H1 (cell line): ENCODE measurements around the gene TNKS2. TPM values are rescaled to one million over a fixed set of nuclear protein-coding genes. Genes with fewer than 3 reads are reported as not detected.

Experiments used
- CTCF ChIA-PET: fragments of 300-600 bp; sonication (Branson Sonifier 250); formaldehyde crosslinking; loops from one replicate; lab custom pipeline; 2021; ENCODE audit not compliant: partially characterized antibody; lab: Charles Lee
- POLR2A ChIA-PET: fragments of 300-600 bp; sonication (Branson Sonifier 250); formaldehyde crosslinking; loops from one replicate; lab custom pipeline; 2021; ENCODE audit warnings: inconsistent platforms; ENCODE audit not compliant: partially characterized antibody; lab: Charles Lee
- DNase-seq, 2 experiments: peaks; one replicate each; pipeline versions ENCODE4 v3.0.0 to v3.0.0-alpha.2; 2010 to 2022; ENCODE audit warnings: low spot score in 2 of 2, low read depth in 1 of 2, mixed read lengths in 1 of 2
- FAIRE-seq: peaks from 2 replicates; lab custom pipeline; 2011; peaks lifted over from hg19 to GRCh38; lab: Jason Lieb, UNC
- H2AFZ ChIP-seq: 2 replicates; pipeline ENCODE4 v1.8.1; 2012; ENCODE audit warnings: low read length, inconsistent platforms
- H2AK5ac ChIP-seq: 2 replicates; pipeline ENCODE4 v1.6.1; 2013; ENCODE audit warnings: low read depth, low read length
- H2BK120ac ChIP-seq: replicated peaks from 2 replicates; pipeline ENCODE3; 2013; ENCODE audit warnings: low read depth, low read length, inconsistent platforms
- H2BK12ac ChIP-seq: 2 replicates; pipeline ENCODE4 v1.6.1; 2013; ENCODE audit warnings: low read depth, low read length
- H2BK15ac ChIP-seq: 2 replicates; pipeline ENCODE4 v1.6.1; 2013; ENCODE audit warnings: low read length
- H2BK20ac ChIP-seq: 2 replicates; pipeline ENCODE4 v1.6.1; 2013; ENCODE audit warnings: low read length
- H2BK5ac ChIP-seq: 2 replicates; pipeline ENCODE4 v1.6.1; 2013; ENCODE audit warnings: low read depth, low read length
- H3K14ac ChIP-seq: 2 replicates; pipeline ENCODE4 v1.6.1; 2013; ENCODE audit warnings: inconsistent platforms; ENCODE audit not compliant: insufficient read length
- H3K18ac ChIP-seq: 2 replicates; pipeline ENCODE4 v1.6.1; 2013; ENCODE audit warnings: low read length; ENCODE audit errors: extremely low read depth
- H3K23ac ChIP-seq: 2 replicates; pipeline ENCODE4 v1.6.1; 2013; ENCODE audit warnings: inconsistent platforms; ENCODE audit not compliant: insufficient read length
- H3K23me2 ChIP-seq: 2 replicates; pipeline ENCODE4 v1.6.1; 2013; ENCODE audit warnings: low read depth, low read length
- H3K27ac ChIP-seq: 2 replicates; pipeline ENCODE4 v1.6.1; 2011; ENCODE audit warnings: low read depth, low read length, inconsistent platforms
- H3K27me3 ChIP-seq, 4 experiments: replicated peaks in 1 of 4; 1 replicate in 1 of 4; 2 replicates in 3 of 4; pipeline versions ENCODE4 v1.6.1 to v1.8.1; 2011 to 2013; ENCODE audit warnings: low read length in 3 of 4, mild to moderate bottlenecking in 3 of 4, inconsistent platforms in 2 of 4, mixed read lengths in 2 of 4, moderate library complexity in 1 of 4; ENCODE audit not compliant: control insufficient read depth in 3 of 4, insufficient read depth in 3 of 4; ENCODE audit errors: extremely low read depth in 1 of 4
- H3K36me3 ChIP-seq, 4 experiments: 2 replicates each; pipeline versions ENCODE4 v1.6.1 to v1.8.1; 2011 to 2013; ENCODE audit warnings: mild to moderate bottlenecking in 4 of 4, low read length in 3 of 4, moderate library complexity in 2 of 4, control low read depth in 1 of 4, inconsistent platforms in 1 of 4; ENCODE audit not compliant: insufficient read depth in 4 of 4, control insufficient read depth in 2 of 4
- H3K4ac ChIP-seq: replicated peaks from 2 replicates; pipeline ENCODE3; 2013; ENCODE audit warnings: low read length, low read depth, mixed read lengths, inconsistent platforms; ENCODE audit not compliant: insufficient read length
- H3K4me1 ChIP-seq, 4 experiments: replicated peaks in 1 of 4; 1 replicate in 1 of 4; 2 replicates in 3 of 4; pipeline versions ENCODE4 v1.6.1 to v1.8.1; 2011 to 2013; ENCODE audit warnings: low read length in 3 of 4, inconsistent platforms in 2 of 4, mixed read lengths in 1 of 4; ENCODE audit not compliant: insufficient read depth in 4 of 4, control insufficient read depth in 3 of 4
- H3K4me2 ChIP-seq, 2 experiments: 2 replicates each; pipeline versions ENCODE4 v1.6.1 to v1.8.1; 2011 to 2013; ENCODE audit warnings: low read depth in 2 of 2, low read length in 2 of 2, control low read depth in 1 of 2, inconsistent platforms in 1 of 2, mild to moderate bottlenecking in 1 of 2; ENCODE audit not compliant: insufficient read depth in 1 of 2
- H3K4me3 ChIP-seq, 4 experiments: fragments of 200-600, 300-600 bp in 1 of 4; sonication (generic), shearing (Covaris generic), sonication (Bioruptor Twin) in 1 of 4; 2 replicates each; pipeline versions ENCODE4 v1.5.1 to v1.8.1; 2011 to 2016; ENCODE audit warnings: low read length in 4 of 4, low read depth in 3 of 4, control low read depth in 2 of 4, inconsistent platforms in 2 of 4, mild to moderate bottlenecking in 2 of 4, mixed read lengths in 1 of 4, moderate library complexity in 1 of 4; ENCODE audit not compliant: insufficient read depth in 2 of 4; ENCODE audit errors: extremely low read depth in 1 of 4
- H3K56ac ChIP-seq: replicated peaks from 2 replicates; pipeline ENCODE3; 2013; ENCODE audit warnings: low read depth, mild to moderate bottlenecking, mixed read lengths, low read length, inconsistent platforms; ENCODE audit not compliant: insufficient read length
- H3K79me1 ChIP-seq: 2 replicates; pipeline ENCODE4 v1.6.1; 2013; ENCODE audit warnings: low read depth, low read length, control low read depth
- H3K79me2 ChIP-seq, 2 experiments: 2 replicates each; pipeline versions ENCODE4 v1.6.1 to v1.8.1; 2012 to 2013; ENCODE audit warnings: low read length in 2 of 2, mild to moderate bottlenecking in 2 of 2, inconsistent platforms in 1 of 2; ENCODE audit not compliant: insufficient read depth in 2 of 2, control insufficient read depth in 1 of 2
- H3K9ac ChIP-seq, 4 experiments: replicated peaks in 1 of 4; 1 replicate in 1 of 4; 2 replicates in 3 of 4; pipeline versions ENCODE4 v1.6.1 to v1.8.1; 2011 to 2013; ENCODE audit warnings: low read depth in 3 of 4, low read length in 3 of 4, control low read depth in 2 of 4, mild to moderate bottlenecking in 2 of 4, moderate library complexity in 2 of 4, inconsistent platforms in 1 of 4; ENCODE audit errors: extremely low read depth in 1 of 4
- H3K9me3 ChIP-seq, 2 experiments: 2 replicates each; pipeline versions ENCODE4 v1.6.1 to v1.8.1; 2012 to 2013; ENCODE audit warnings: mild to moderate bottlenecking in 2 of 2, moderate library complexity in 2 of 2, control low read depth in 1 of 2, inconsistent platforms in 1 of 2, low read depth in 1 of 2, low read length in 1 of 2, mixed read lengths in 1 of 2; ENCODE audit not compliant: insufficient read depth in 2 of 2
- H4K20me1 ChIP-seq, 2 experiments: replicated peaks in 1 of 2; 2 replicates each; pipeline versions ENCODE3 to v1.8.1; 2011 to 2013; ENCODE audit warnings: inconsistent platforms in 2 of 2, low read length in 2 of 2, mild to moderate bottlenecking in 1 of 2; ENCODE audit not compliant: insufficient read depth in 2 of 2, control insufficient read depth in 1 of 2
- H4K5ac ChIP-seq: 2 replicates; pipeline ENCODE4 v1.6.1; 2013; ENCODE audit warnings: low read length, low read depth, mixed read lengths, inconsistent platforms; ENCODE audit not compliant: insufficient read length
- H4K8ac ChIP-seq: 2 replicates; pipeline ENCODE4 v1.8.0; 2013; ENCODE audit warnings: mild to moderate bottlenecking, moderate library complexity, low read length, inconsistent platforms; ENCODE audit not compliant: insufficient read depth; ENCODE audit errors: extremely low read depth
- H4K91ac ChIP-seq: replicated peaks from 2 replicates; pipeline ENCODE3; 2013; ENCODE audit warnings: low read length, mixed read lengths, inconsistent platforms; ENCODE audit not compliant: insufficient read length
- ASH2L ChIP-seq: fragments of 200-600, 300-600 bp; sonication (generic); IDR thresholded peaks from one replicate; pipeline ENCODE4 v1.7.1; 2017; ENCODE audit warnings: low read length
- CHD1 ChIP-seq: IDR thresholded peaks from 2 replicates; pipeline ENCODE4 v1.6.1; 2012; ENCODE audit warnings: low read depth, low read length, improper control_type of control experiment
- JUND ChIP-seq: IDR thresholded peaks from 2 replicates; pipeline ENCODE4 v1.6.1; 2011; ENCODE audit warnings: mild to moderate bottlenecking, improper control_type of control experiment, low read length
- KDM1A ChIP-seq: fragments of 200-600, 300-600 bp; sonication (generic); IDR thresholded peaks from 2 replicates; pipeline ENCODE4 v1.7.1; 2016; ENCODE audit warnings: mild to moderate bottlenecking, low read length, borderline replicate concordance
- POLR2A ChIP-seq, 2 experiments: IDR thresholded peaks; 1 replicate in 1 of 2; 2 replicates in 1 of 2; pipeline ENCODE4 v1.6.1; 2011; ENCODE audit warnings: low read depth in 2 of 2, low read length in 2 of 2, mild to moderate bottlenecking in 2 of 2; ENCODE audit errors: control extremely low read depth in 1 of 2
- SRF ChIP-seq: IDR thresholded peaks from 2 replicates; pipeline ENCODE4 v1.6.1; 2011; ENCODE audit warnings: mild to moderate bottlenecking, low read depth, low read length, moderate library complexity
- WGBS, 2 experiments: shearing (Covaris generic) in 1 of 2; methylation state at CpG; one replicate each; pipeline versions ENCODE4 v1.1.6 to v1.1.7; 2013 to 2015; ENCODE audit warnings: low lambda C conversion rate in 2 of 2, mixed read lengths in 2 of 2, inconsistent platforms in 1 of 2, low coverage in 1 of 2, missing lambda C conversion rate in 1 of 2; ENCODE audit not compliant: insufficient replicate concordance in 2 of 2, insufficient coverage in 1 of 2, insufficient read length in 1 of 2; ENCODE audit errors: extremely low coverage in 1 of 2, missing lambda C conversion rate in 1 of 2; 5-methylcytosine and 5-hydroxymethylcytosine counted together
- polyA plus RNA-seq, 7 experiments: library from polyadenylated mRNA; depleted of rRNA in 3 of 7; stranded (reverse) in 5 of 7; unstranded in 2 of 7; fragments of >200 nt in 5 of 7; fragments of 200-250 nt in 2 of 7; gene quantifications; 1 replicate in 5 of 7; 2 replicates in 1 of 7; 4 replicates in 1 of 7; pipeline versions ENCODE4 v1.2.1 to v1.2.3, GENCODE V29; 2011 to 2013; ENCODE audit warnings: missing spikeins in 2 of 7, mixed read lengths in 2 of 7
- total RNA-seq: library from RNA; stranded (reverse); fragmentation: NEBNext Ultra II Directional; extraction: Animal tissue kit (Norgen Biotek cat#: 25700); gene quantifications from 2 replicates; pipeline ENCODE4 v1.2.1, GENCODE V29; 2021

Gene TNKS2
- total and polyA plus RNA-seq, 2 of the 8 experiments (the other 6 are each of a cell fraction or from before 2014, with no cell fraction given) = 23.3 to 73.6 TPM

DNA sequence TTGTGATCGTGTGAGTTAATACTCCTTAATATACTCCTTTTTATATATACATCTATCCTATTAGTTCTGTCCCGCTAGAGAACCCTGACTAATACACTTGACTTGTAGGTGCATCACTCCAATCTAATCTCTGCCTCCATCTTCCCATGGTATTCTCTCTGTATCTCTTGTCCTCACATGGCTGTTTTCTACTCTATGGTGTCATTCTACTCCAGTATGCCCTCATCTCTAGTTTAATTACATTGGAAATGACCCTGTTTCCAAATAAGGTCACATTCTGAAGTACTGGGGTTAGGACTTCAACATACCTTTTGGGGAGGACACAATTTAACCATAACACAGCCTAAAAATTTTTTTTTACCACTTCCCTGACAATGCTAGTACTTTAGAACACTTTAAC is 25.8 kb upstream of the TNKS2 start:
- H2BK20ac ChIP-seq = no peak overlapping the region
- no peak overlapping the region for H2BK5ac ChIP-seq
- no peak overlapping the region for H4K91ac ChIP-seq
- no peak overlapping the region for H3K9ac ChIP-seq
- no peak overlapping the region for H3K4me2 ChIP-seq
- H3K36me3 ChIP-seq = no peaks in the 10 kb centered on the region
- H4K5ac ChIP-seq = no peak overlapping the region
- no peak overlapping the region for H3K14ac ChIP-seq
- no peak overlapping the region for H3K27ac ChIP-seq
- H3K4me3 ChIP-seq = no peak overlapping the region
- no peak for DNase-seq
- H3K27me3 ChIP-seq = no peaks in the 10 kb centered on the region; a peak in 1 of 7 replicates
- 0 out of 2 replicates have a peak overlapping the region, but pooled peaks have one; percentile 46 for H2AFZ ChIP-seq
- H4K8ac ChIP-seq = no peak overlapping the region
- CTCF ChIA-PET = no interaction called here
- H3K79me2 ChIP-seq = no peaks in the 10 kb centered on the region
- no peaks in the 10 kb centered on the region for H3K4me1 ChIP-seq
- H3K79me1 ChIP-seq = no peaks in the 10 kb centered on the region
- no peak overlapping the region for H3K4ac ChIP-seq
- TF ChIP-seq ASH2L (no peak), JUND (no peak), KDM1A (no peak), POLR2A (IDR thresholded peaks at IDR 0.05; ENCODE audit: control extremely low read depth in 1 of 2, low read depth in 2 of 2, low read length in 2 of 2) (no peak), CHD1 (no peak), SRF (no peak)
- TF ChIP-seq, all 59 proteins: peak for 0
- Histone ChIP-seq H3K9me3 (0 out of 4 replicates have a peak, but pooled peaks cover 0 to 2% of the 10 kb centered on the region in 2 experiments), H2BK120ac (no peak overlapping the region), H3K23ac (no peak overlapping the region), H4K20me1 (no peaks in the 10 kb centered on the region), H2BK15ac (no peak overlapping the region), H2AK5ac (no peak overlapping the region), H3K18ac (no peak overlapping the region), H2BK12ac (no peak overlapping the region), H3K56ac (no peak overlapping the region), H3K23me2 (no peaks in the 10 kb centered on the region)
- WGBS, 2 experiments = 94% methylated on average over 2 of the region's 2 CpGs; no CpG with 5 or more reads in 1 of the 2 experiments
- FAIRE-seq = no peak
- POLR2A ChIA-PET = no interaction called here
